Uterus (tissue), 2 donors: ENCODE results near the gene ELOVL4.

Source experiments
- POLR2A ChIP-seq, 2 donors: fragments of 450-650 bp; IDR thresholded peaks; one replicate each; pipeline ENCODE4 v1.6.1; 2016; ENCODE audit warnings: antibody characterized with exemption in 2 of 2, mild to moderate bottlenecking in 1 of 2, moderate library complexity in 1 of 2
- TF ChIP-seq, protein P1 (sequence below), 4 experiments: fragments of 200-600 bp in 2 of 4; fragments of 450-650 bp in 2 of 4; sonication (generic) in 2 of 4; IDR thresholded peaks; one replicate each; pipeline ENCODE4 v1.5.1; 2016 to 2019; ENCODE audit warnings: antibody characterized with exemption in 4 of 4, mild to moderate bottlenecking in 2 of 4, moderate library complexity in 1 of 4

DNA sequence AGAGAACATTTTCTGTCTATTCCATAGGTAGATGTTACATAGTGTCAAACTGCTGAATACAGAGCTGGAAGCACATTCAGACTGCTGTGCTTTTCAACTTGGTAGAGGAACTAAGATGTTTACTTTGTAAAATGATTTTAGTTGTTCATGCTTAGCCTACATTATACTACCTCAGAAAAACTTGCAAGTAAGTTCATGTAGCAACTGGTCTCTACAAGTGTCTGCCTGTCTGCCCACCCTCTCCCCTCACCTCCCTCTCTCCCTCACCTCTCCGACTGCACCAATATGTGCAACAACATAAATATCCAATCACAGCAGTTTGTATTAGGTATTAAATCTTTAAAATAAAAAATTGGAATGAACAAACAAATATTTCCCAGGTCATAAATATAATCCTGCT is 25.3 kb downstream of the ELOVL4 start:
- TF ChIP-seq, protein P1, sequence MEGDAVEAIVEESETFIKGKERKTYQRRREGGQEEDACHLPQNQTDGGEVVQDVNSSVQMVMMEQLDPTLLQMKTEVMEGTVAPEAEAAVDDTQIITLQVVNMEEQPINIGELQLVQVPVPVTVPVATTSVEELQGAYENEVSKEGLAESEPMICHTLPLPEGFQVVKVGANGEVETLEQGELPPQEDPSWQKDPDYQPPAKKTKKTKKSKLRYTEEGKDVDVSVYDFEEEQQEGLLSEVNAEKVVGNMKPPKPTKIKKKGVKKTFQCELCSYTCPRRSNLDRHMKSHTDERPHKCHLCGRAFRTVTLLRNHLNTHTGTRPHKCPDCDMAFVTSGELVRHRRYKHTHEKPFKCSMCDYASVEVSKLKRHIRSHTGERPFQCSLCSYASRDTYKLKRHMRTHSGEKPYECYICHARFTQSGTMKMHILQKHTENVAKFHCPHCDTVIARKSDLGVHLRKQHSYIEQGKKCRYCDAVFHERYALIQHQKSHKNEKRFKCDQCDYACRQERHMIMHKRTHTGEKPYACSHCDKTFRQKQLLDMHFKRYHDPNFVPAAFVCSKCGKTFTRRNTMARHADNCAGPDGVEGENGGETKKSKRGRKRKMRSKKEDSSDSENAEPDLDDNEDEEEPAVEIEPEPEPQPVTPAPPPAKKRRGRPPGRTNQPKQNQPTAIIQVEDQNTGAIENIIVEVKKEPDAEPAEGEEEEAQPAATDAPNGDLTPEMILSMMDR (IDR thresholded peaks at IDR 0.05): no peak
- no peak for TF ChIP-seq POLR2A (IDR thresholded peaks at IDR 0.05)
